ENCODE data around the gene SCN5A. TPM values are rescaled to one million over a fixed set of nuclear protein-coding genes. Genes with fewer than 3 reads are reported as not detected.
A peak's percentile ranks its signal among the peaks of the same experiment; 100 is the strongest.

The SCN5A gene
- total RNA-seq, 2 experiments from 2014 or later, result 0.39 to 1.3 TPM

- no peak for DNase-seq
- Mint-ChIP-seq H3K27me3 (peaks cover 3% of the 10 kb centered on the region), H3K36me3 (no peaks in the 10 kb centered on the region), H3K4me3 (no peak overlapping the region), H3K4me1 (no peaks in the 10 kb centered on the region), H3K9me3 (no peaks in the 10 kb centered on the region), H3K27ac (no peak overlapping the region)
These were observed 7.9 kb downstream of the SCN5A start for GRCh38 chr3:38641461-38642110.

GRCh38 chr3:38640661-38641452 lies 8.6 kb downstream of the SCN5A start:
- H3K36me3 Mint-ChIP-seq, result no peaks in the 10 kb centered on the region
- H3K4me1 Mint-ChIP-seq, result no peaks in the 10 kb centered on the region
- H3K9me3 Mint-ChIP-seq, result no peaks in the 10 kb centered on the region
- DNase-seq, result no peak
- H3K27ac Mint-ChIP-seq, result no peak overlapping the region
- H3K4me3 Mint-ChIP-seq, result no peak overlapping the region
- H3K27me3 Mint-ChIP-seq, result peaks cover 3% of the 10 kb centered on the region

GRCh38 chr3:38638354-38638753 lies 11.1 kb downstream of the SCN5A start:
- H3K36me3 Mint-ChIP-seq, result no peaks in the 10 kb centered on the region
- no peak overlapping the region for H3K27ac Mint-ChIP-seq
- H3K4me1 Mint-ChIP-seq, result no peaks in the 10 kb centered on the region
- no peak for DNase-seq
- no peak overlapping the region for H3K4me3 Mint-ChIP-seq
- no peaks in the 10 kb centered on the region for H3K9me3 Mint-ChIP-seq
- peaks cover 3% of the 10 kb centered on the region for H3K27me3 Mint-ChIP-seq

GRCh38 chr3:38637906-38638305 lies 11.6 kb downstream of the SCN5A start:
- Mint-ChIP-seq H3K27me3 (peaks cover 3% of the 10 kb centered on the region), H3K9me3 (no peaks in the 10 kb centered on the region), H3K36me3 (no peaks in the 10 kb centered on the region), H3K4me1 (no peaks in the 10 kb centered on the region), H3K4me3 (no peak overlapping the region), H3K27ac (no peak overlapping the region)
- DNase-seq, result no peak

GRCh38 chr3:38636881-38637280 lies 12.6 kb downstream of the SCN5A start:
- Mint-ChIP-seq H3K27ac (no peak overlapping the region), H3K4me3 (no peak overlapping the region), H3K9me3 (no peaks in the 10 kb centered on the region), H3K36me3 (no peaks in the 10 kb centered on the region), H3K4me1 (no peaks in the 10 kb centered on the region), H3K27me3 (peaks cover 3% of the 10 kb centered on the region)
- DNase-seq, result no peak

GRCh38 chr3:38636464-38636863 lies 13.0 kb downstream of the SCN5A start:
- Mint-ChIP-seq H3K27me3 (peaks cover 3% of the 10 kb centered on the region), H3K9me3 (no peaks in the 10 kb centered on the region), H3K36me3 (no peaks in the 10 kb centered on the region), H3K4me3 (no peak overlapping the region), H3K27ac (no peak overlapping the region), H3K4me1 (no peaks in the 10 kb centered on the region)
- DNase-seq, result no peak

GRCh38 chr3:38634111-38634510 lies 15.4 kb downstream of the SCN5A start:
- Mint-ChIP-seq H3K27ac (no peak overlapping the region), H3K4me3 (no peak overlapping the region)

GRCh38 chr3:38632989-38633388 lies 16.5 kb downstream of the SCN5A start:
- H3K27ac Mint-ChIP-seq, result no peak overlapping the region
- H3K36me3 Mint-ChIP-seq, result no peaks in the 10 kb centered on the region
- H3K9me3 Mint-ChIP-seq, result no peaks in the 10 kb centered on the region
- no peak overlapping the region for H3K4me3 Mint-ChIP-seq
- no peak for DNase-seq
- peaks cover 3% of the 10 kb centered on the region for H3K27me3 Mint-ChIP-seq
- no peaks in the 10 kb centered on the region for H3K4me1 Mint-ChIP-seq

More at GRCh38 chr3:38634111-38634510, 15.4 kb downstream of the SCN5A start:
- H3K27me3 Mint-ChIP-seq, result peaks cover 3% of the 10 kb centered on the region
- no peak for DNase-seq
- H3K4me1 Mint-ChIP-seq, result no peaks in the 10 kb centered on the region
- no peaks in the 10 kb centered on the region for H3K9me3 Mint-ChIP-seq
- H3K36me3 Mint-ChIP-seq, result no peaks in the 10 kb centered on the region

GRCh38 chr3:38630606-38631005 lies 18.9 kb downstream of the SCN5A start:
- no peak overlapping the region for H3K27ac Mint-ChIP-seq
- DNase-seq, result no peak
- no peaks in the 10 kb centered on the region for H3K9me3 Mint-ChIP-seq
- H3K4me1 Mint-ChIP-seq, result no peaks in the 10 kb centered on the region
- H3K36me3 Mint-ChIP-seq, result no peaks in the 10 kb centered on the region
- no peaks in the 10 kb centered on the region for H3K27me3 Mint-ChIP-seq
- no peak overlapping the region for H3K4me3 Mint-ChIP-seq

GRCh38 chr3:38630070-38630469 lies 19.4 kb downstream of the SCN5A start:
- no peaks in the 10 kb centered on the region for H3K36me3 Mint-ChIP-seq
- H3K4me1 Mint-ChIP-seq, result no peaks in the 10 kb centered on the region
- no peak for DNase-seq
- H3K27me3 Mint-ChIP-seq, result no peaks in the 10 kb centered on the region
- no peak overlapping the region for H3K4me3 Mint-ChIP-seq
- H3K9me3 Mint-ChIP-seq, result no peaks in the 10 kb centered on the region
- no peak overlapping the region for H3K27ac Mint-ChIP-seq

GRCh38 chr3:38628835-38629234 lies 20.7 kb downstream of the SCN5A start:
- Mint-ChIP-seq H3K4me3 (no peak overlapping the region), H3K36me3 (no peaks in the 10 kb centered on the region), H3K4me1 (no peaks in the 10 kb centered on the region), H3K27ac (no peak overlapping the region), H3K9me3 (no peaks in the 10 kb centered on the region), H3K27me3 (no peaks in the 10 kb centered on the region)
- no peak for DNase-seq

- Mint-ChIP-seq H3K36me3 (no peaks in the 10 kb centered on the region), H3K27me3 (no peaks in the 10 kb centered on the region), H3K4me1 (no peaks in the 10 kb centered on the region), H3K9me3 (no peaks in the 10 kb centered on the region), H3K27ac (no peak overlapping the region), H3K4me3 (no peak overlapping the region)
- DNase-seq, result peak; percentile 28
These were observed 21.5 kb downstream of the SCN5A start for GRCh38 chr3:38627956-38628355.

GRCh38 chr3:38626171-38626570 lies 23.3 kb downstream of the SCN5A start:
- Mint-ChIP-seq H3K36me3 (no peaks in the 10 kb centered on the region), H3K27me3 (no peaks in the 10 kb centered on the region), H3K4me1 (no peaks in the 10 kb centered on the region), H3K27ac (no peak overlapping the region), H3K9me3 (no peaks in the 10 kb centered on the region), H3K4me3 (no peak overlapping the region)
- DNase-seq, result no peak

- no peak for DNase-seq
- H3K4me1 Mint-ChIP-seq, result no peaks in the 10 kb centered on the region
- H3K27ac Mint-ChIP-seq, result no peak overlapping the region
- no peaks in the 10 kb centered on the region for H3K9me3 Mint-ChIP-seq
- no peaks in the 10 kb centered on the region for H3K36me3 Mint-ChIP-seq
- no peaks in the 10 kb centered on the region for H3K27me3 Mint-ChIP-seq
- no peak overlapping the region for H3K4me3 Mint-ChIP-seq
These were observed 25.9 kb downstream of the SCN5A start for GRCh38 chr3:38623539-38623938.

- Mint-ChIP-seq H3K27ac (no peak overlapping the region), H3K4me3 (no peak overlapping the region), H3K27me3 (no peaks in the 10 kb centered on the region), H3K4me1 (no peaks in the 10 kb centered on the region), H3K36me3 (no peaks in the 10 kb centered on the region), H3K9me3 (no peaks in the 10 kb centered on the region)
- no peak for DNase-seq
These were observed 27.2 kb downstream of the SCN5A start for GRCh38 chr3:38622336-38622735.

- Mint-ChIP-seq H3K27me3 (no peaks in the 10 kb centered on the region), H3K4me3 (no peak overlapping the region), H3K9me3 (no peaks in the 10 kb centered on the region), H3K27ac (no peak overlapping the region), H3K36me3 (no peaks in the 10 kb centered on the region), H3K4me1 (no peaks in the 10 kb centered on the region)
- DNase-seq, result no peak
These were observed 29.3 kb downstream of the SCN5A start for GRCh38 chr3:38620236-38620635.

Measured in activated naive CD8-positive, alpha-beta T cell treated with anti-CD3 and anti-CD28 coated beads for 36 hours (primary cell).